Colonic mucosa (tissue), 4 donors: ENCODE measurements around the gene PCCA. TPM values are rescaled to one million over a fixed set of nuclear protein-coding genes. Genes with fewer than 3 reads are reported as not detected.
A peak's percentile ranks its signal among the peaks of the same experiment; 100 is the strongest.

Experiments used
- DNase-seq: peaks from one replicate; pipeline ENCODE4 v3.0.0-alpha.2; 2020
- H3K27ac ChIP-seq: fragments of 200-600 bp; one replicate; pipeline ENCODE4 v1.8.0; 2021
- H3K27me3 ChIP-seq: fragments of 200-600 bp; one replicate; pipeline ENCODE4 v1.8.0; 2021
- H3K36me3 ChIP-seq: fragments of 200-600 bp; one replicate; pipeline ENCODE4 v1.8.0; 2021
- H3K4me1 ChIP-seq: fragments of 200-600 bp; one replicate; pipeline ENCODE4 v1.8.0; 2021; ENCODE audit warnings: mild to moderate bottlenecking
- H3K4me3 ChIP-seq: fragments of 200-600 bp; one replicate; pipeline ENCODE4 v1.8.0; 2021
- H3K9ac ChIP-seq, 2 donors: one replicate each; pipeline ENCODE4 v1.7.0; 2013; ENCODE audit warnings: control low read depth in 2 of 2, low read depth in 2 of 2, low read length in 2 of 2
- H3K9me3 ChIP-seq: fragments of 200-600 bp; one replicate; pipeline ENCODE4 v1.8.0; 2021
- CTCF ChIP-seq: fragments of 200-600 bp; IDR thresholded peaks from one replicate; pipeline ENCODE4 v1.8.0; 2022; ENCODE audit warnings: antibody characterized with exemption, mild to moderate bottlenecking
- intact Hi-C: fragments of 100-400 bp; cut with DNase I; formaldehyde crosslinking; loops from one replicate; pipeline ENCODE4 v1.14.1; 2022
- total RNA-seq, 2 donors: library from RNA; stranded (reverse); fragmentation: NEBNext Ultra II Directional in 1 of 2; extraction: Animal tissue kit (Norgen Biotek cat#: 25700) in 1 of 2; gene quantifications; one replicate each; pipeline ENCODE4 v1.2.1, GENCODE V29; 2021
- donor health status: healthy.
- donor health status: DM: no; HTN: no; CAD: no.
- donor health status: DM: no; HTN: no; CAD: no.

The PCCA gene
- total RNA-seq, 2 donors from 2014 or later: 65.5 to 109 TPM

- H3K36me3 ChIP-seq: no peaks in the 10 kb centered on the region
- H3K4me3 ChIP-seq: no peak overlapping the region
- no peak for DNase-seq
- no peak overlapping the region for H3K9ac ChIP-seq
- H3K9me3 ChIP-seq: no peaks in the 10 kb centered on the region
- no peak overlapping the region for H3K27ac ChIP-seq
- H3K4me1 ChIP-seq: no peaks in the 10 kb centered on the region
- TF ChIP-seq CTCF: no peak
- no peaks in the 10 kb centered on the region for H3K27me3 ChIP-seq
- intact Hi-C loops: loop anchor here (5.0 to 10.0 kb wide), 4 partner anchors 240 to 577 kb away; no protein-coding TSS in a partner anchor
Measured at GRCh38 chr13:100234524-100235136, 145.7 kb downstream of the PCCA start.

GRCh38 chr13:100235311-100235901, 146.5 kb downstream of the PCCA start:
- intact Hi-C loops: loop anchor here (5.0 to 10.0 kb wide), 3 partner anchors 241 to 318 kb away; no protein-coding TSS in a partner anchor
- H3K27me3 ChIP-seq: no peaks in the 10 kb centered on the region
- TF ChIP-seq CTCF: peak; percentile 44
- H3K36me3 ChIP-seq: no peaks in the 10 kb centered on the region
- H3K4me1 ChIP-seq: no peaks in the 10 kb centered on the region
- peak; percentile 55 for DNase-seq
- no peaks in the 10 kb centered on the region for H3K9me3 ChIP-seq
- no peak overlapping the region for H3K4me3 ChIP-seq
- no peak overlapping the region for H3K9ac ChIP-seq
- H3K27ac ChIP-seq: no peak overlapping the region

GRCh38 chr13:100240109-100240779, 151.4 kb downstream of the PCCA start:
- H3K4me1 ChIP-seq: no peaks in the 10 kb centered on the region
- TF ChIP-seq CTCF: no peak
- no peaks in the 10 kb centered on the region for H3K27me3 ChIP-seq
- no peaks in the 10 kb centered on the region for H3K36me3 ChIP-seq
- H3K9me3 ChIP-seq: no peaks in the 10 kb centered on the region
- intact Hi-C loops: no loop called here
- H3K27ac ChIP-seq: no peak overlapping the region
- no peak overlapping the region for H3K9ac ChIP-seq
- no peak overlapping the region for H3K4me3 ChIP-seq
- no peak for DNase-seq

- no peak overlapping the region for H3K4me3 ChIP-seq
- H3K27ac ChIP-seq: no peak overlapping the region
- no peaks in the 10 kb centered on the region for H3K9me3 ChIP-seq
- H3K27me3 ChIP-seq: no peaks in the 10 kb centered on the region
- TF ChIP-seq CTCF: no peak
- no peaks in the 10 kb centered on the region for H3K36me3 ChIP-seq
- intact Hi-C loops: no loop called here
- no peak overlapping the region for H3K9ac ChIP-seq
- H3K4me1 ChIP-seq: no peaks in the 10 kb centered on the region
- no peak for DNase-seq
Measured at GRCh38 chr13:100244431-100244830, 155.5 kb downstream of the PCCA start.

GRCh38 chr13:100245104-100245503, 156.2 kb downstream of the PCCA start:
- H3K4me1 ChIP-seq: no peaks in the 10 kb centered on the region
- intact Hi-C loops: no loop called here
- H3K36me3 ChIP-seq: no peaks in the 10 kb centered on the region
- no peaks in the 10 kb centered on the region for H3K9me3 ChIP-seq
- no peak overlapping the region for H3K27ac ChIP-seq
- H3K4me3 ChIP-seq: no peak overlapping the region
- no peak overlapping the region for H3K9ac ChIP-seq
- TF ChIP-seq CTCF: no peak
- no peak for DNase-seq
- no peaks in the 10 kb centered on the region for H3K27me3 ChIP-seq
